Astrocyte (in vitro differentiated cells and primary cell): ENCODE results near the gene IGF2R. TPM values are rescaled to one million over a fixed set of nuclear protein-coding genes. Genes with fewer than 3 reads are reported as not detected.
A peak's percentile ranks its signal among the peaks of the same experiment; 100 is the strongest.

Experiments
- DNase-seq: peaks from one replicate; pipeline ENCODE4 v3.0.0-alpha.2; 2010; ENCODE audit warnings: low read depth
- FAIRE-seq: peaks from 2 replicates; lab custom pipeline; 2011; peaks lifted over from hg19 to GRCh38; lab: Jason Lieb, UNC
- H2AFZ ChIP-seq: 2 replicates; pipeline ENCODE4 v1.6.0; 2012; ENCODE audit warnings: low read depth, low read length, inconsistent platforms
- H3K27ac ChIP-seq: 2 replicates; pipeline ENCODE4 v1.5.1; 2011; ENCODE audit warnings: low read depth, low read length, inconsistent platforms
- H3K27me3 ChIP-seq: 2 replicates; pipeline ENCODE4 v1.6.0; 2011; ENCODE audit warnings: low read length, inconsistent platforms; ENCODE audit not compliant: insufficient read depth
- H3K36me3 ChIP-seq: 2 replicates; pipeline ENCODE4 v1.5.1; 2011; ENCODE audit warnings: low read length, inconsistent platforms; ENCODE audit not compliant: insufficient read depth
- H3K4me1 ChIP-seq: 2 replicates; pipeline ENCODE4 v1.5.1; 2011; ENCODE audit warnings: low read length, inconsistent platforms; ENCODE audit not compliant: insufficient read depth
- H3K4me2 ChIP-seq: 2 replicates; pipeline ENCODE4 v1.6.0; 2012; ENCODE audit warnings: low read length, inconsistent platforms
- H3K4me3 ChIP-seq: 2 replicates; pipeline ENCODE4 v1.5.1; 2011; ENCODE audit warnings: low read depth, mild to moderate bottlenecking, low read length, inconsistent platforms; ENCODE audit not compliant: insufficient read depth
- H3K79me2 ChIP-seq: 2 replicates; pipeline ENCODE4 v1.6.0; 2012; ENCODE audit warnings: mild to moderate bottlenecking, low read length, inconsistent platforms; ENCODE audit not compliant: insufficient read depth
- H3K9ac ChIP-seq: 2 replicates; pipeline ENCODE4 v1.6.0; 2012; ENCODE audit warnings: mild to moderate bottlenecking, low read length, inconsistent platforms
- H3K9me3 ChIP-seq: 2 replicates; pipeline ENCODE4 v1.5.1; 2012; ENCODE audit warnings: low read depth, mild to moderate bottlenecking, low read length, inconsistent platforms; ENCODE audit not compliant: insufficient read depth
- H4K20me1 ChIP-seq: 2 replicates; pipeline ENCODE4 v1.6.0; 2012; ENCODE audit warnings: low read length, inconsistent platforms; ENCODE audit not compliant: insufficient read depth
- H3K27ac Mint-ChIP-seq: one replicate; pipeline ENCODE4 v1.8.0; 2021; ENCODE audit warnings: mild to moderate bottlenecking, mixed read lengths; ENCODE audit not compliant: unreplicated experiment
- H3K27me3 Mint-ChIP-seq: one replicate; pipeline ENCODE4 v1.8.0; 2021; ENCODE audit warnings: low read depth, mixed read lengths; ENCODE audit not compliant: unreplicated experiment
- H3K36me3 Mint-ChIP-seq: one replicate; pipeline ENCODE4 v1.8.0; 2021; ENCODE audit warnings: low read depth, mixed read lengths; ENCODE audit not compliant: unreplicated experiment
- H3K4me1 Mint-ChIP-seq: one replicate; pipeline ENCODE4 v1.8.0; 2021; ENCODE audit warnings: low read depth, mixed read lengths; ENCODE audit not compliant: unreplicated experiment
- H3K4me3 Mint-ChIP-seq: one replicate; pipeline ENCODE4 v1.8.0; 2021; ENCODE audit warnings: mild to moderate bottlenecking, moderate library complexity, mixed read lengths; ENCODE audit not compliant: unreplicated experiment
- H3K9me3 Mint-ChIP-seq: one replicate; pipeline ENCODE4 v1.8.0; 2021; ENCODE audit warnings: mild to moderate bottlenecking, mixed read lengths; ENCODE audit not compliant: unreplicated experiment
- CTCF ChIP-seq: IDR thresholded peaks from 2 replicates; pipeline ENCODE4 v1.5.1; 2011; ENCODE audit warnings: low read depth, mild to moderate bottlenecking, inconsistent platforms, low read length, moderate library complexity; ENCODE audit not compliant: insufficient read depth
- EZH2 ChIP-seq: IDR thresholded peaks from 2 replicates; pipeline ENCODE4 v1.6.1; 2012; ENCODE audit warnings: mild to moderate bottlenecking, low read length, inconsistent platforms; ENCODE audit not compliant: insufficient read depth
- total RNA-seq: library from RNA; stranded (reverse); gene quantifications from 2 replicates; pipeline ENCODE4 v1.2.1, GENCODE V29; 2021

The IGF2R gene
- total RNA-seq, 1 donor from 2014 or later: 173 TPM

DNA sequence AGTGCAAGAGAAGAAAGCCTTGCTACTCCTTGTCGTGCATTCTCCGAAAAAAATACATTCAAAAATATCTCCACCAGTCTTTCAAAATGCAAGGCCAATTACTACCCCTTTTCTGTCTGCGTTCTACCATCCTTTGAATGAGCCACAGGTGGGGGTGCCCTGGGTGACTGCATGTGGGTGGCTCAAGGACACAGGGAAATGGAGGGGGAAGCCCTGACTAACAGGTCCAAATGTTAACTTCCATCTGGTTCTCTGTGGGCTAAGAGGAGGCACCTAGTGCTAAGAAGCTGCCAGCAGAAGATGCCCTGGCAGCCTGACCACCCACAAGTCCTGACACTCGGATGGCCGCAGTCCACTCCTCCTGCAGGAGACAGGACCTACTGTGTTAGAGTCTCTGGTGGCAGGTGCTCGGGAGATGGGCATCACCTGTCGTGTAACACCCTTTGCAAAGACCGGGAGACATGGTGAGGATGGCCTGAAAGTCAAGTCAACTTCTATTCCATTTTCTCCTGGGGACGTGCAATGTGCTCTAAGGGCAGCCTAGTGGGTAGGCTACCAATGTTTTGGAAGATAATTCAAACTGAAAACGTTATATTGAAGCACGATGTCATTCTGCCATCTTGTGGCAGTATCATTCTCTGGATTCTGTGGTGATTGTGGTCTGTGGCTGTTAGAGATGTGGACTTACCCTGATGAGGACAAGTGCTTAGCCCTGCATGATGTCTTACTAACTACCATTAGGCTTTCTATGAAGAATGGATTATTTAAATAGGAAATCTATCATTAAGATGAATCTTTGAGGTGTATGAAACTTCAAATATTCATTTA lies 27.4 kb upstream of the IGF2R start:
- Mint-ChIP-seq H3K4me1 (peaks cover 3% of the 10 kb centered on the region), H3K36me3 (no peaks in the 10 kb centered on the region), H3K27ac (no peak overlapping the region), H3K27me3 (peaks cover 4% of the 10 kb centered on the region), H3K4me3 (no peak overlapping the region), H3K9me3 (peaks cover 12% of the 10 kb centered on the region)
- Histone ChIP-seq H3K27ac (no peak overlapping the region), H3K36me3 (no peaks in the 10 kb centered on the region), H4K20me1 (no peaks in the 10 kb centered on the region), H3K27me3 (peaks cover 2% of the 10 kb centered on the region), H3K9me3 (peaks cover 9% of the 10 kb centered on the region), H3K4me3 (no peak overlapping the region), H3K9ac (no peak overlapping the region), H3K4me1 (peaks cover 3% of the 10 kb centered on the region), H2AFZ (no peak overlapping the region), H3K4me2 (no peak overlapping the region), H3K79me2 (no peaks in the 10 kb centered on the region)
- FAIRE-seq: no peak
- DNase-seq: peak; percentile 42
- TF ChIP-seq CTCF (peak; percentile 46), EZH2 (no peak)

- H3K27me3 Mint-ChIP-seq: peaks cover 4% of the 10 kb centered on the region
- Histone ChIP-seq H3K4me3 (no peak overlapping the region), H3K4me1 (peaks cover 3% of the 10 kb centered on the region), H3K27ac (no peak overlapping the region), H3K9me3 (peaks cover 9% of the 10 kb centered on the region), H3K9ac (no peak overlapping the region), H3K27me3 (peaks cover 2% of the 10 kb centered on the region), H3K4me2 (peak overlapping the region; percentile 16), H3K36me3 (no peaks in the 10 kb centered on the region), H2AFZ (no peak overlapping the region), H3K79me2 (no peaks in the 10 kb centered on the region), H4K20me1 (no peaks in the 10 kb centered on the region)
- H3K36me3 Mint-ChIP-seq: no peaks in the 10 kb centered on the region
- no peak for FAIRE-seq
- H3K4me3 Mint-ChIP-seq: peak overlapping the region; percentile 13
- peak; percentile 37 for DNase-seq
- TF ChIP-seq CTCF (no peak), EZH2 (no peak)
- H3K27ac Mint-ChIP-seq: peak overlapping the region; percentile 21
- H3K4me1 Mint-ChIP-seq: peaks cover 3% of the 10 kb centered on the region
- peaks cover 12% of the 10 kb centered on the region for H3K9me3 Mint-ChIP-seq
These were observed 25.7 kb upstream of the IGF2R start for GRCh38 chr6:159943101-159943632.
